ENCODE data around the gene ADORA3.
"Not testable (repeated sequence)": the region's sequence is repeated elsewhere in the genome, so short reads cannot be mapped to it uniquely, and the experiment has no call there.

ADORA3 gene

GRCh38 chr1:111503585-111504060, at the start of gene ADORA3, which contains the start of gene TMIGD3:
Gene ADORA3, minus strand, starts transcription at chr1:111503633. Its CDS starts 279 bp downstream, at chr1:111503354.
Gene TMIGD3, minus strand, starts transcription at chr1:111503633. Its CDS starts 279 bp downstream, at chr1:111503354.
- H3K4me1 Mint-ChIP-seq, result peaks cover 8% of the 10 kb centered on the region
- TF ChIP-seq CTCF (IDR thresholded peaks at IDR 0.05; ENCODE audit: unreplicated experiment in 3 of 3), result no peak
- H3K27me3 Mint-ChIP-seq (ENCODE audit: low read depth), result peaks cover 20% of the 10 kb centered on the region
- no peak within 1 kb of the TSS for H3K4me3 Mint-ChIP-seq
- no peaks in the 10 kb centered on the region for H3K36me3 Mint-ChIP-seq (ENCODE audit: low read depth)
- no peak within 1 kb of the TSS for H3K27ac Mint-ChIP-seq
- no peaks in the 10 kb centered on the region for H3K9me3 Mint-ChIP-seq

- Mint-ChIP-seq H3K9me3 (no peaks in the 10 kb centered on the region), H3K27me3 (ENCODE audit: low read depth) (peaks cover 4% of the 10 kb centered on the region), H3K4me1 (no peaks in the 10 kb centered on the region), H3K27ac (no peak overlapping the region), H3K36me3 (ENCODE audit: low read depth) (no peaks in the 10 kb centered on the region), H3K4me3 (no peak overlapping the region)
- TF ChIP-seq CTCF (IDR thresholded peaks at IDR 0.05; ENCODE audit: unreplicated experiment in 3 of 3), result no peak
These were observed 49.8 kb upstream of the ADORA3 start for GRCh38 chr1:111553196-111553595.

- H3K36me3 Mint-ChIP-seq (ENCODE audit: low read depth), result no peaks in the 10 kb centered on the region
- TF ChIP-seq CTCF (IDR thresholded peaks at IDR 0.05; ENCODE audit: unreplicated experiment in 3 of 3), result no peak
- H3K27ac Mint-ChIP-seq, result no peak overlapping the region
- H3K4me1 Mint-ChIP-seq, result no peaks in the 10 kb centered on the region
- H3K27me3 Mint-ChIP-seq (ENCODE audit: low read depth), result peaks cover 4% of the 10 kb centered on the region
- no peaks in the 10 kb centered on the region for H3K9me3 Mint-ChIP-seq
- H3K4me3 Mint-ChIP-seq, result no peak overlapping the region
These were observed 49.2 kb upstream of the ADORA3 start for GRCh38 chr1:111552587-111552986.

- Mint-ChIP-seq H3K36me3 (ENCODE audit: low read depth) (no peaks in the 10 kb centered on the region), H3K27ac (no peak overlapping the region), H3K4me1 (no peaks in the 10 kb centered on the region), H3K4me3 (no peak overlapping the region), H3K9me3 (no peaks in the 10 kb centered on the region), H3K27me3 (ENCODE audit: low read depth) (peaks cover 4% of the 10 kb centered on the region)
- TF ChIP-seq CTCF (IDR thresholded peaks at IDR 0.05; ENCODE audit: unreplicated experiment in 3 of 3), result no peak
These were observed 48.4 kb upstream of the ADORA3 start for GRCh38 chr1:111551623-111552411.

- not testable (repeated sequence) for H3K27ac Mint-ChIP-seq; H3K27me3 Mint-ChIP-seq (ENCODE audit: low read depth); H3K4me3 Mint-ChIP-seq; H3K4me1 Mint-ChIP-seq; H3K9me3 Mint-ChIP-seq; H3K36me3 Mint-ChIP-seq (ENCODE audit: low read depth)
These were observed 44.4 kb upstream of the ADORA3 start for GRCh38 chr1:111547786-111548185.

- no peak overlapping the region for H3K4me3 Mint-ChIP-seq
- H3K4me1 Mint-ChIP-seq, result no peaks in the 10 kb centered on the region
- H3K27me3 Mint-ChIP-seq (ENCODE audit: low read depth), result peaks cover 6% of the 10 kb centered on the region
- H3K9me3 Mint-ChIP-seq, result peaks cover 9% of the 10 kb centered on the region
- TF ChIP-seq CTCF (IDR thresholded peaks at IDR 0.05; ENCODE audit: unreplicated experiment in 3 of 3), result no peak
- H3K27ac Mint-ChIP-seq, result no peak overlapping the region
- no peaks in the 10 kb centered on the region for H3K36me3 Mint-ChIP-seq (ENCODE audit: low read depth)
These were observed 38.8 kb upstream of the ADORA3 start for GRCh38 chr1:111542187-111542586.

Measured in nephron (organoid).